Stimulated activated CD4-positive, alpha-beta T cell treated with anti-CD3 and anti-CD28 coated beads, Interleukin-2, amount 100 ng/mL, for 24 hours (primary cell): Measurements from ENCODE around the gene TMEM117.
"Not testable (repeated sequence)": the region's sequence is repeated elsewhere in the genome, so short reads cannot be mapped to it uniquely, and the experiment has no call there.

Experiments
- DNase-seq, 2 donors: peaks; one replicate each; pipeline ENCODE4 v3.0.0-alpha.2; 2020

The TMEM117 gene

GRCh38 chr12:43841253-43841652 is 5.4 kb downstream of the TMEM117 start:
- no peak for DNase-seq

- DNase-seq, result no peak
Measured at GRCh38 chr12:43842259-43842658, 6.4 kb downstream of the TMEM117 start.

GRCh38 chr12:43847425-43848225 is 11.7 kb downstream of the TMEM117 start:
- not testable (repeated sequence) for DNase-seq

DNA sequence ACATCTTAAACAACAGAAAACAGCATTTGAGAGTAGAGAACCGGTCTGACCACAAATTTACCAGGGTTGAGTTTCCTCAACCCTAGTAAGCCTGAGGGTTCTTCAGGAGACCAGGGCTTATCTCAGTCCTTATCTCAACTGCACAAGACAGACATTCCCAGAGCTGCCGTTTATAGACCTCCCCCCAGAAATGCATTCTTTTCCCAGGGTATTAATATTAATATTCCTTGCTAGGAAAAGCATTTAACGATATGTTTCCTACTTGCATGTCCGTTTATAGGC is 12.3 kb downstream of the TMEM117 start:
- DNase-seq, result no peak

DNA sequence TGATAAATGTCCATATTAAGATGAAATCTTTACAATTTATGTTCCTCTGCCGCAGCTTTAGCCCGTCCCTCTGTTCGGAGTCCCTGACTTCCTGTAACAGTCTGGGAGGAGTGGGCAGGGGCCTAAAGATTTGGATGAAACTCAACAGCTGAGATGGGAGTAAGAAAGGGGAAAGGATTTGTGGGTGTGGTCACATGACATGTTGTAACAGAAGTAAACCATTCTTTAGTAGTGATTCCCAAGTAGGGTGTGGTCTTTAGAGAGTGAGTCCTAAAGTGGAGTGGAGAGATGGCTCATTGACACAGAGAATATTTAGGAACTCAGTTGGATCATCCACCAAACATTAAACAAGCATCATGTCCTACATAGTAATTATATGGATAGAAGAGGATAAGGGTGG is 12.9 kb downstream of the TMEM117 start:
- DNase-seq, result no peak

GRCh38 chr12:43852744-43853143 is 16.9 kb downstream of the TMEM117 start:
- DNase-seq, result no peak

GRCh38 chr12:43856972-43857371 is 21.1 kb downstream of the TMEM117 start:
- DNase-seq, result no peak

- no peak for DNase-seq
Measured at GRCh38 chr12:43858096-43858495, 22.2 kb downstream of the TMEM117 start.

DNA sequence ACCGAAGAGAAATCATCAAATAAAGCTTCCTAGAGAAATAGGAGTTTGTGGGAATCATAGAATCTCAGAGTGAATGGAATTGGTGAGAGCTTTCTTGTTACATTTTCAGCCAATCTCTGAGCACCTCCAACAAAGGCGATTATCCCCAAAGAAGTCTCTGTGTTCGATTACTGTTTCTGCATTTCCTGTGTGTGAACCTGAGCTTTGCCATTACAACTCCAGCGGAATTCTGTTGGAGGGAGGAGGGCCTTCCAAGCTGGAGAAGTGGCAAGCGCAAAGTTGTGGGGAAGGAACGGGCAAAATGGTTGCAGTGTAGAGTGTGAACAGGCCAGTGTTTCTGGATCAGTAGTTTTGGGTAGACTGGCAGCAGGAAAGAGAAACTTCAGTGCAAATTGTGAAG is 23.1 kb downstream of the TMEM117 start:
- no peak for DNase-seq

DNA sequence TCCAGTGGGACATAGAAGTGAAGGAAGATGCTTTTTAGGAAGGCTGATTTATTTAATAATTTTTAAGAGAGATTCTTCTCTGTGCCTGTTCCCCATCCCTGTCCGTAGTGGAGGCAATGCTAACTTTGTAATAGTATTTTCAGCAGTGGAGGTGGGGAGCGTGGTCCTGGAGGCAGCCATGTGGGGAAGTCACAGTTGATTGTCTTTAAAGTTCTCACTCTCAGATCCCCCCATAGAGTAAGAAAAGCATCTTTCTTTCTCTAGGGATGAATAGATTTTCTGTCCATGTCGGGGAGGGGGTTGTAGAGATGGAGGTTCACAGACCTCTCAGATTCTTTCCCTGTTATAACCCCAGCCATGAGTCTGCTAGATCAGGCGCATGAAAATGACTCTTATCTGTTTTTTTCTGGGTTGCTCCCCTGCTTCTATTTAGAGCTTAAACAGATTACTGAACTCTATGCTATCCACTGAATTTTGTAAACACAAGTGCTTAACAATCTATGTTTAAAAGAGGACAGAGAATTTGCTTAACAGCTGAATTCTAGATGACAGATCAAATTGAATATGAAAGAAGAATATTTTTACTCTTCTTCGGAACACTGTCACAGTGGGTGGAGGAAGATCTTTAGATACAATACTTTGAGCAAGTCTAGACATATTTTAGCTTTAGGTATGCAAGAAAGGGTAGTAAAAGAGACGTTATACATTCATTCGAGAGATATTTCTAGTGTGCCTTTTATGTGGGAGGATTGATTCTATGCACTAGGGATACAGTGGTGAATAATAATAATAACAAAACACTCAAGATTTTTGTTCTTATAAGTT is 25.3 kb downstream of the TMEM117 start:
- no peak for DNase-seq

DNA sequence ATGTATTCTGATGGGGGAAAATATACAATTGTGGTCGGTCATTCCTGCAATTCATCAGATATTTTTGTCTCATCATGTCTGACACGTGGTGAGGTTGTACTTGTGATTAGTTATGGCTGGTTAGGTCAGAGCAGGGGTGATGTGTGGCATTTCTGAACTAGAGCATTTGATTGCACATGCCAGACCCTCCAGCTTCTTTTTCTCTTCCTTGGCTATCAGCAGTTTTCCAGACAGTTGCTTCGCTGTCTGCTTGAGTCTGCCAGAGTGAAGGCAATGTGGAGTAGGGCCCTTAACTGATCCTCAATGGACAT is 25.9 kb downstream of the TMEM117 start:
- no peak for DNase-seq

GRCh38 chr12:43863770-43864366 is 28.0 kb downstream of the TMEM117 start:
- DNase-seq, result no peak

DNA sequence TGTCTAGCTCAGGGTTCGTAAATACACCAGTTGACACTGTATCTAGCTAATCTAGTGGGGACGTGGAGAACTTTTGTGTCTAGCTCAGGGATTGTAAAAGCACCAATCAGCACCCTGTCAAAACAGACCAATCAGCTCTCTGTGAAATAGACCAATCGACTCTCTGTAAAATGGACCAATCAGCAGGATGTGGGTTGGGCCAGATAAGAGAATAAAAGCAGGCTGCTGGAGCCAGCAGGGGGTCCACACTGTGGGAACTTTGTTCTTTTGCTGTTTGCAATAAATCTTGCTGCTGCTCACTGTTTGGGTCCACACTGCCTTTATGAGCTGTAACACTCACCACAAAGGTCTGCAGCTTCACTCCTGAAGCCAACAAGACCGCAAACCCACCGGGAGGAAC is 28.7 kb downstream of the TMEM117 start:
- not testable (repeated sequence) for DNase-seq

- no peak for DNase-seq
Measured at GRCh38 chr12:43869184-43869583, 33.3 kb downstream of the TMEM117 start.

DNA sequence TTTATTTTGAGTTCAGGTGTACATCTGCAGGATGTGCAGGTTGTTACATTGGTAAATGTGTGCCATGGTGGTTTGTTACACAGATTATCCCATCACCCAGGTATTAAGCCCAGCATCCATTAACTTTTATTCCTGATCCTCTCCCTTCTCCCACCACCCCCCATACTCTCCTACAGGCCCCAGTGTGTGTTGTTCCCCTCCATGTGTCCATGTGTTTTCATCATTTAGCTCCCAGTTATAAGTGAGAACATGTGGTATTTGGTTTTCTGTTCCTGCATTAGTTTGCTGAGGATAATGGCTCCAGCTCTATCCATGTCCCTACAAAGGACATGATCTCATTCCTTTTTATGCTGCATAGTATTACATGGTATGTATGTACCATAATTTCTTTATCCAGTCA is 33.9 kb downstream of the TMEM117 start:
- not testable (repeated sequence) for DNase-seq

- not testable (repeated sequence) for DNase-seq
Measured at GRCh38 chr12:43871258-43871657, 35.4 kb downstream of the TMEM117 start.

- no peak for DNase-seq
Measured at GRCh38 chr12:43872396-43872795, 36.5 kb downstream of the TMEM117 start.

DNA sequence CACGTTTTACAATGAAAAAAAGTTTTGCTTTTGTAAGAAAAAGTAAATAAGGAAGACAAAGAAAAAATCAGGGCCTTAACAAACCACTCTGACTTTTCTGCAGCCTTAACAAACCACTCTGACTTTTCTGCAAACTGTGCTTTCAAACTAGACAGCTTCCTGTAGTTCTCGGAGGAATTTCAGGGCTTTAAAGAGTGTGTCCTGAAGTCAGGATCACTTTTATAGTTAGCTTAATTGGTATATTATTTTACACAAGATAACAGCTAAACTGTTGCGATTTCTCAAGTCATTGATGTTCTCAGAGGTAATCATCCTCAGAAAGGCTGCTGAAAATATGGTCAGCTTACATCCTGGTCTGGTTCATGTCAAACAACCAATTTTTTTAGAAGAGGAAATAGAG is 42.2 kb downstream of the TMEM117 start:
- DNase-seq, result no peak

DNA sequence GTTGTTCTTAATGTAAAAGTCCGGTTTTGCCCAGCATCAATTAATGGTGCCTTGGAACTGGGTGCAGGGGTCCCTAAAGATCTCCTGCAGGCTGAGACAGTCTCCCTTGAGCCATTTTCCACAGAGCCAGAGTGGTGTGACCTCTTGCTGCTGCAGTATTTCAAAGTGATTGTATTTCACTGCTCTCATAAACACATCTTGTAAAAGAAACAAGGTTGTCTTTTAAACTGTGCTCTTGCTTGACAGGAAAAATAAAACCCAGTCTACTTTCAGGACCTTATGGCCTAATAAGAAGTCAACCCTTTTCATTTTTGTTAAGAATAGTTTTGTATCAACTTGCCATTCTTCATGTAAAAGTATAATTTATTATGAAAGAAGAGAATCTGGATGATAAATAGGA is 44.7 kb downstream of the TMEM117 start:
- DNase-seq, result no peak

DNA sequence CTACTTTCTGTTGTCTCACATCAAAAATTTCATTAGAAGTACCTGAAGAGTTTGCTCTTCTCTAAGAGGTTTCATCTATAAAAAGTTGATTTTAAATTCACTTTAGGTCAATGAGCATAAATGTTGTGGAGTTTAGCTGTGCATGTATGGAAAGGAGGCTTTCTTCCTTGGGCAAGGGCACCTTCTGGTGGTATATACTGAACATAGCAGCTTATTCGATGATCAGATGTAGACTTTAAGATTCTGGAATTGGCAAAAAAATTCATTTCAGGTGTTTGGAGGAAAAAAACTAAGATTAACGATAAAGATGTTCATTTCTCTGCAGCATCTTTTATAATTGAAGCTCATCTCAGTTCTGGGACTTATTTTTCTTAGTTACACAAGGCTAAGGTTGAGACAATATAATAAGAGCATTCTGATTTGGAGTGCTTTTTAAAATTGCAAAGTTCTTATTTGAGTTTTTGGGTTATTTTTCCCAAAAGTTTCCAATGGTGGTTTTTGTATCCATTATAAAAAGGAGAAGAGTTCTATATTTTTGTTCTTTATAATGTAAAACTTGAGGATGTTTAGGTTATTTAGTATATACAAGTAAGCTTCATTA is 46.8 kb downstream of the TMEM117 start:
- DNase-seq, result peak in 1 of 2 donors; percentile 25

- no peak for DNase-seq
Measured at GRCh38 chr12:43883311-43883710, 47.4 kb downstream of the TMEM117 start.

- no peak for DNase-seq
Measured at GRCh38 chr12:43883748-43884147, 47.9 kb downstream of the TMEM117 start.

DNA sequence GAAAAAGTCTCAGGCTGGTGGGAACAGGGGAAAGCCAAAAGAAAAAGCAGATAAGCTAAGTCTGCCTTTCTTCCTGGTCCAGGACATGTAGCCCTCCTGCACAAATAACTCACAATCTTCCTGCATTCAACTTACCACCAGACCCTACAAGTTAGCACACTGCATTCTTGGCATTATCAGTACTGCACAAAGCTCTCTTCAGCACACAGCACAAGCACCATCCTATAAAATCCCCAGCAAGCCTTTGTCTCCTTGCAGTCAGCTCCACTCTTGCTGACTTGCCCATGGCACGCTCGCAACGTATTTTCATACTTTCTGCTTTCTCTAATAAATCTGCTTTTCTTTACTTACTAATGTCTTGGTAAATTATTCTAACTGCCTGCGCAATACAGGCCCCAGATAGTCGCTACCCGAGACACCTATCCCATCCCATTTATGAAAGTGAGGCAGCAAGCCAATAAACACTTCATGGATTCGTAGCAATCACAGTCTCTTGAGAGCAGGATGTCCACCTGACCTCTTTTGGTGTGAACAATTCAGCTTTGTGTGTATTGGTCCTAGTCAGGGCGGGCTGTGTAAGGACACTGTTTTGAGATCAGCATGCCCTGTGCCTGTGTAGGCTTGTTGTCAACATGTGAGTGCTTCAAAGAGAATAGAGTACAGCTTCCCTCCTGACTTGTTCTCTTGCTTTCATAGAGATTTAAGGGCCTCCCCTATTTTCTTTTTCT is 49.0 kb downstream of the TMEM117 start:
- no peak for DNase-seq
